Naive thymus-derived CD8-positive, alpha-beta T cell (primary cell): Measurements from ENCODE around the gene MYADML2. TPM values are rescaled to one million over a fixed set of nuclear protein-coding genes. Genes with fewer than 3 reads are reported as not detected.
"Not testable (repeated sequence)": the region's sequence is repeated elsewhere in the genome, so short reads cannot be mapped to it uniquely, and the experiment has no call there.

ENCODE experiments used
- ATAC-seq, 2 donors: fragments of 150-1000 bp; cut with Tn5 transposase in 1 of 2; sonication (Bioruptor Pico), chemical (Tn5 transposase) in 1 of 2; 1 replicate in 1 of 2; 2 replicates in 1 of 2; pipeline ENCODE4 v1.10.0; 2021; ENCODE audit warnings: mild to moderate bottlenecking in 2 of 2, moderate library complexity in 2 of 2
- POLR2A ChIA-PET: fragments of 350-600 bp; sonication (Branson Sonifier 250); formaldehyde crosslinking; loops from one replicate; lab custom pipeline; 2021; ENCODE audit warnings: antibody characterized with exemption; lab: Charles Lee
- DNase-seq, 10 donors: peaks; one replicate each; pipeline versions ENCODE4 v3.0.0 to v3.0.0-alpha.2; 2020 to 2022
- H3K27ac Mint-ChIP-seq, 10 donors: one replicate each; pipeline ENCODE4 v1.8.0; 2020 to 2022; ENCODE audit warnings: mild to moderate bottlenecking in 10 of 10, mixed read lengths in 10 of 10, moderate library complexity in 4 of 10, inconsistent platforms in 1 of 10
- H3K27me3 Mint-ChIP-seq, 5 donors: one replicate each; pipeline ENCODE4 v1.8.0; 2021 to 2022; ENCODE audit warnings: mixed read lengths in 5 of 5
- H3K36me3 Mint-ChIP-seq, 3 donors: one replicate each; pipeline ENCODE4 v1.8.0; 2020 to 2022; ENCODE audit warnings: mixed read lengths in 3 of 3, mild to moderate bottlenecking in 2 of 3, inconsistent platforms in 1 of 3
- H3K4me1 Mint-ChIP-seq, 4 donors: one replicate each; pipeline ENCODE4 v1.8.0; 2021 to 2022; ENCODE audit warnings: mixed read lengths in 4 of 4
- H3K4me3 Mint-ChIP-seq, 10 donors: one replicate each; pipeline ENCODE4 v1.8.0; 2020 to 2022; ENCODE audit warnings: mild to moderate bottlenecking in 10 of 10, mixed read lengths in 10 of 10, moderate library complexity in 6 of 10, inconsistent platforms in 1 of 10
- H3K9me3 Mint-ChIP-seq, 9 donors: one replicate each; pipeline ENCODE4 v1.8.0; 2020 to 2022; ENCODE audit warnings: mixed read lengths in 9 of 9, mild to moderate bottlenecking in 3 of 9, inconsistent platforms in 1 of 9, moderate library complexity in 1 of 9
- polyA plus RNA-seq, 3 donors: library from polyadenylated mRNA; unstranded; fragments of 300-500 nt; fragmentation: Illumina TruSeq; gene quantifications; one replicate each; pipeline ENCODE4 v1.2.3, GENCODE V29; 2021
- total RNA-seq, 8 experiments: library from RNA in 2 of 8; stranded (reverse) in 2 of 8; gene quantifications; one replicate each; pipeline ENCODE4 v1.2.3 and lab custom pipeline; 2021 to 2026

MYADML2 gene
- total and polyA plus RNA-seq, 5 experiments from 2014 or later: not detected

GRCh38 chr17:81984773-81985410 is 37.9 kb upstream of the MYADML2 start:
- peak overlapping the region in 1 of 10 donors; percentile 57 for H3K4me3 Mint-ChIP-seq
- no peak for DNase-seq
- POLR2A ChIA-PET: no interaction called here

GRCh38 chr17:81983639-81984373 is 36.8 kb upstream of the MYADML2 start:
- Mint-ChIP-seq H3K36me3 (peaks cover 0 to 30% (median 13%) of the 10 kb centered on the region in 3 donors), H3K9me3 (no peaks in the 10 kb centered on the region), H3K27ac (peak overlapping the region in 1 of 10 donors; percentile 43), H3K4me3 (no peak overlapping the region), H3K27me3 (no peaks in the 10 kb centered on the region), H3K4me1 (peaks cover 13 to 44% (median 32%) of the 10 kb centered on the region in 4 donors)
- POLR2A ChIA-PET: interaction anchor here (1.2 kb wide), 1 partner anchor 16 kb away, joined by 3 read pairs; no protein-coding TSS in a partner anchor
- DNase-seq (no peak), ATAC-seq (no peak)

More at GRCh38 chr17:81984773-81985410, 37.9 kb upstream of the MYADML2 start:
- ATAC-seq: no peak
- Mint-ChIP-seq H3K4me1 (peaks cover 13 to 37% (median 21%) of the 10 kb centered on the region in 4 donors), H3K27me3 (no peaks in the 10 kb centered on the region), H3K27ac (no peak overlapping the region), H3K9me3 (no peaks in the 10 kb centered on the region), H3K36me3 (peaks cover 0 to 33% (median 11%) of the 10 kb centered on the region in 3 donors)

- H3K27me3 Mint-ChIP-seq: no peaks in the 10 kb centered on the region
- no peak overlapping the region for H3K27ac Mint-ChIP-seq
- DNase-seq (no peak), ATAC-seq (no peak)
- no peaks in the 10 kb centered on the region for H3K9me3 Mint-ChIP-seq
- H3K4me1 Mint-ChIP-seq: peaks cover 18 to 48% (median 37%) of the 10 kb centered on the region in 4 donors
- H3K4me3 Mint-ChIP-seq: peak overlapping the region in 1 of 10 donors; percentile 13
- POLR2A ChIA-PET: interaction anchor here (0.7 to 1.2 kb wide), 2 partner anchors 15 to 472 kb away, joined by 3 read pairs; no protein-coding TSS in a partner anchor
- peaks cover 0 to 30% (median 13%) of the 10 kb centered on the region in 3 donors for H3K36me3 Mint-ChIP-seq
Measured at GRCh38 chr17:81983011-81983638, 36.1 kb upstream of the MYADML2 start.

GRCh38 chr17:81981511-81981910 is 34.5 kb upstream of the MYADML2 start:
- H3K27ac Mint-ChIP-seq, POLR2A ChIA-PET: not testable (repeated sequence)
- H3K4me1 Mint-ChIP-seq: peaks cover 19 to 50% (median 40%) of the 10 kb centered on the region in 4 donors

GRCh38 chr17:81980707-81981343 is 33.8 kb upstream of the MYADML2 start:
- Mint-ChIP-seq H3K4me3 (peak overlapping the region in 9 of 10 donors; percentile 18 to 96 (median 69)), H3K9me3 (no peaks in the 10 kb centered on the region), H3K27me3 (no peaks in the 10 kb centered on the region), H3K4me1 (peaks cover 19 to 57% (median 44%) of the 10 kb centered on the region in 4 donors), H3K36me3 (peaks cover 0 to 14% (median 13%) of the 10 kb centered on the region in 3 donors), H3K27ac (peak overlapping the region in 2 of 10 donors; percentile 29 to 49)
- DNase-seq (no peak), ATAC-seq (no peak)
- POLR2A ChIA-PET: interaction anchor here (5.4 kb wide), 1 partner anchor 13 kb away, joined by 54 read pairs; no protein-coding TSS in a partner anchor

More at GRCh38 chr17:81981511-81981910, 34.5 kb upstream of the MYADML2 start:
- peaks cover 0 to 20% (median 13%) of the 10 kb centered on the region in 3 donors for H3K36me3 Mint-ChIP-seq
- not testable (repeated sequence) for DNase-seq, ATAC-seq, H3K27me3 Mint-ChIP-seq, H3K4me3 Mint-ChIP-seq, H3K9me3 Mint-ChIP-seq

- H3K4me1 Mint-ChIP-seq: peaks cover 19 to 57% (median 44%) of the 10 kb centered on the region in 4 donors
- H3K27ac Mint-ChIP-seq: peak overlapping the region in 2 of 10 donors; percentile 48 to 49
- peak overlapping the region in 9 of 10 donors; percentile 28 to 96 (median 69) for H3K4me3 Mint-ChIP-seq
Measured at GRCh38 chr17:81980122-81980521, 33.1 kb upstream of the MYADML2 start.

GRCh38 chr17:81978524-81979298 is 31.7 kb upstream of the MYADML2 start:
- no peak for ATAC-seq
- Mint-ChIP-seq H3K4me3 (peak overlapping the region; percentile 64 to 96 (median 74)), H3K27ac (peak overlapping the region in 6 of 10 donors; percentile 39 to 92 (median 80)), H3K27me3 (peaks cover 0 to 2% (median 0%) of the 10 kb centered on the region in 5 donors), H3K36me3 (peaks cover 0 to 7% (median 3%) of the 10 kb centered on the region in 3 donors), H3K9me3 (no peaks in the 10 kb centered on the region), H3K4me1 (peaks cover 16 to 55% (median 44%) of the 10 kb centered on the region in 4 donors)
- no peak for DNase-seq
- POLR2A ChIA-PET: interaction anchor here (0.6 to 5.4 kb wide), 4 partner anchors 11 to 1982 kb away, joined by 4 to 54 read pairs (median 8); partner anchors contain the start of genes CENPX and LRRC45

More at GRCh38 chr17:81980122-81980521, 33.1 kb upstream of the MYADML2 start:
- no peaks in the 10 kb centered on the region for H3K9me3 Mint-ChIP-seq
- POLR2A ChIA-PET: interaction anchor here (0.7 to 5.4 kb wide), 2 partner anchors 12 to 118 kb away, joined by 3 to 54 read pairs; no protein-coding TSS in a partner anchor
- no peak for DNase-seq
- H3K27me3 Mint-ChIP-seq: no peaks in the 10 kb centered on the region
- H3K36me3 Mint-ChIP-seq: peaks cover 0 to 10% (median 10%) of the 10 kb centered on the region in 3 donors
- ATAC-seq: no peak

GRCh38 chr17:81977211-81977808 is 30.3 kb upstream of the MYADML2 start, which contains the start of gene ASPSCR1:
Gene ASPSCR1, plus strand, starts transcription at chr17:81977629. Its CDS starts 18 bp downstream, at chr17:81977647.
- H3K36me3 Mint-ChIP-seq: peaks cover 0 to 3% (median 3%) of the 10 kb centered on the region in 3 donors
- peaks cover 0 to 2% (median 0%) of the 10 kb centered on the region in 5 donors for H3K27me3 Mint-ChIP-seq
- DNase-seq (peak; percentile 80 to 97 (median 92)), ATAC-seq (peak; percentile 82 to 92)
- POLR2A ChIA-PET: interaction anchor here (0.7 to 5.4 kb wide), 11 partner anchors 10 to 739 kb away, joined by 3 to 54 read pairs (median 4); partner anchors contain the start of genes ARHGDIA, ARL16, CENPX and HGS
- peak within 1 kb of the TSS; percentile 91 to 99 (median 97) for H3K27ac Mint-ChIP-seq
- peaks cover 0 to 4% (median 0%) of the 10 kb centered on the region in 9 donors for H3K9me3 Mint-ChIP-seq
- H3K4me1 Mint-ChIP-seq: peaks cover 14 to 48% (median 41%) of the 10 kb centered on the region in 4 donors
- peak within 1 kb of the TSS; percentile 92 to 97 (median 96) for H3K4me3 Mint-ChIP-seq

- peaks cover 14 to 43% (median 40%) of the 10 kb centered on the region in 4 donors for H3K4me1 Mint-ChIP-seq
- H3K4me3 Mint-ChIP-seq: peak overlapping the region; percentile 92 to 97 (median 96)
- POLR2A ChIA-PET: interaction anchor here (0.6 to 5.4 kb wide), 14 partner anchors 9 to 738 kb away, joined by 3 to 54 read pairs (median 4); partner anchors contain the start of genes ARHGDIA, ARL16, CENPX and HGS
- H3K27me3 Mint-ChIP-seq: peaks cover 0 to 2% (median 0%) of the 10 kb centered on the region in 5 donors
- H3K36me3 Mint-ChIP-seq: peaks cover 0 to 3% (median 2%) of the 10 kb centered on the region in 3 donors
- peaks cover 0 to 4% (median 0%) of the 10 kb centered on the region in 9 donors for H3K9me3 Mint-ChIP-seq
- ATAC-seq (peak; percentile 28 to 32), DNase-seq (peak in 4 of 10 donors; percentile 20 to 28 (median 22))
- H3K27ac Mint-ChIP-seq: peak overlapping the region; percentile 91 to 99 (median 97)
Measured at GRCh38 chr17:81976332-81977210, 29.5 kb upstream of the MYADML2 start.
